ENCODE measurements around the gene KRTAP19-3. TPM values are rescaled to one million over a fixed set of nuclear protein-coding genes. Genes with fewer than 3 reads are reported as not detected.

KRTAP19-3 gene
- total and polyA plus RNA-seq, 9 donors = not detected

GRCh38 chr21:30497065-30497464 is 5.3 kb upstream of the KRTAP19-3 start, which contains the start of gene KRTAP19-4:
KRTAP19-4 (minus strand) TSS chr21:30497165; CDS start chr21:30497110, 55 bp downstream.
- Histone ChIP-seq H3K9me3 (no peaks in the 10 kb centered on the region), H3K4me1 (ENCODE audit: insufficient read depth) (no peaks in the 10 kb centered on the region), H3K36me3 (no peaks in the 10 kb centered on the region), H3K27me3 (no peaks in the 10 kb centered on the region), H3K27ac (no peak within 1 kb of the TSS), H3K4me3 (no peak within 1 kb of the TSS)
- intact Hi-C loops (cut with DNase I) = no loop called here
- TF ChIP-seq EP300 (IDR thresholded peaks at IDR 0.05) = no peak
- no peak for TF ChIP-seq CTCF (IDR thresholded peaks at IDR 0.05)
- TF ChIP-seq POLR2A (IDR thresholded peaks at IDR 0.05) = no peak
- DNase-seq = no peak
- 66 to 79% (median 70%) methylated on average over 4 of the region's 4 CpGs for WGBS, 3 donors

GRCh38 chr21:30487336-30487735 is 4.5 kb downstream of the KRTAP19-3 start, which contains the start of gene KRTAP19-2:
KRTAP19-2 (minus strand) TSS chr21:30487436; CDS start chr21:30487348, 88 bp downstream.
- H3K9me3 ChIP-seq = no peaks in the 10 kb centered on the region
- no peaks in the 10 kb centered on the region for H3K4me1 ChIP-seq (ENCODE audit: insufficient read depth)
- H3K4me3 ChIP-seq = no peak within 1 kb of the TSS
- DNase-seq = no peak
- H3K27me3 ChIP-seq = no peaks in the 10 kb centered on the region
- no peak for TF ChIP-seq EP300 (IDR thresholded peaks at IDR 0.05)
- no peak for TF ChIP-seq POLR2A (IDR thresholded peaks at IDR 0.05)
- TF ChIP-seq CTCF (IDR thresholded peaks at IDR 0.05) = no peak
- intact Hi-C loops (cut with DNase I) = no loop called here
- H3K27ac ChIP-seq = no peak within 1 kb of the TSS
- no peaks in the 10 kb centered on the region for H3K36me3 ChIP-seq
- WGBS, 3 donors = 83 to 87% (median 86%) methylated on average over 2 of the region's 2 CpGs

- H3K27me3 ChIP-seq = no peaks in the 10 kb centered on the region
- TF ChIP-seq POLR2A (IDR thresholded peaks at IDR 0.05) = no peak
- TF ChIP-seq EP300 (IDR thresholded peaks at IDR 0.05) = no peak
- TF ChIP-seq CTCF (IDR thresholded peaks at IDR 0.05) = no peak
- no peak for DNase-seq
- no peak overlapping the region for H3K4me3 ChIP-seq
- H3K9me3 ChIP-seq = no peaks in the 10 kb centered on the region
- no peak overlapping the region for H3K27ac ChIP-seq
- intact Hi-C loops (cut with DNase I) = no loop called here
- WGBS, 3 donors = 50 to 58% (median 56%) methylated on average over 2 of the region's 2 CpGs
- H3K4me1 ChIP-seq (ENCODE audit: insufficient read depth) = no peaks in the 10 kb centered on the region
- no peaks in the 10 kb centered on the region for H3K36me3 ChIP-seq
Measured at GRCh38 chr21:30486180-30486579, 5.6 kb downstream of the KRTAP19-3 start.

- H3K4me3 ChIP-seq = no peak overlapping the region
- no peak overlapping the region for H3K27ac ChIP-seq
- TF ChIP-seq EP300 (IDR thresholded peaks at IDR 0.05) (no peak), CTCF (IDR thresholded peaks at IDR 0.05) (no peak), POLR2A (IDR thresholded peaks at IDR 0.05) (no peak)
- no peaks in the 10 kb centered on the region for H3K27me3 ChIP-seq
- WGBS, 3 donors = 66 to 73% (median 67%) methylated on average over 2 of the region's 2 CpGs
- no peaks in the 10 kb centered on the region for H3K36me3 ChIP-seq
- no peak for DNase-seq
- no peaks in the 10 kb centered on the region for H3K4me1 ChIP-seq (ENCODE audit: insufficient read depth)
- intact Hi-C loops (cut with DNase I) = no loop called here
- H3K9me3 ChIP-seq = no peaks in the 10 kb centered on the region
Measured at GRCh38 chr21:30482130-30482529, 9.7 kb downstream of the KRTAP19-3 start.
